GM21515 (cell line): Measurements from ENCODE around the gene ING5.
"Not testable (repeated sequence)": the region's sequence is repeated elsewhere in the genome, so short reads cannot be mapped to it uniquely, and the experiment has no call there.

ENCODE experiments used
- ATAC-seq: cut with Tn5 transposase; IDR thresholded peaks from one replicate; pipeline ENCODE4 v1.9.1; 2021; ENCODE audit not compliant: unreplicated experiment

Gene ING5

GRCh38 chr2:241736111-241736510, 34.3 kb downstream of the ING5 start:
- ATAC-seq = no peak

GRCh38 chr2:241738040-241738686, 36.3 kb downstream of the ING5 start:
- no peak for ATAC-seq

- no peak for ATAC-seq
These were observed 37.3 kb downstream of the ING5 start for GRCh38 chr2:241739177-241739576.

GRCh38 chr2:241739651-241740050, 37.8 kb downstream of the ING5 start:
- ATAC-seq = no peak

- no peak for ATAC-seq
These were observed 39.2 kb downstream of the ING5 start for GRCh38 chr2:241741016-241741415.

GRCh38 chr2:241742320-241742939, 40.6 kb downstream of the ING5 start:
- no peak for ATAC-seq

- not testable (repeated sequence) for ATAC-seq
These were observed 41.2 kb downstream of the ING5 start for GRCh38 chr2:241743008-241743407.

- ATAC-seq = no peak
These were observed 41.8 kb downstream of the ING5 start for GRCh38 chr2:241743620-241744019.

GRCh38 chr2:241744028-241744754, 42.4 kb downstream of the ING5 start:
- ATAC-seq = no peak

- ATAC-seq = no peak
These were observed 43.4 kb downstream of the ING5 start for GRCh38 chr2:241745276-241745675.

- no peak for ATAC-seq
These were observed 44.2 kb downstream of the ING5 start for GRCh38 chr2:241746084-241746483.

- ATAC-seq = no peak
These were observed 46.8 kb downstream of the ING5 start for GRCh38 chr2:241748468-241749256.

- ATAC-seq = no peak
These were observed 48.4 kb downstream of the ING5 start for GRCh38 chr2:241750076-241750840.

GRCh38 chr2:241751152-241751551, 49.3 kb downstream of the ING5 start:
- no peak for ATAC-seq

GRCh38 chr2:241751776-241752175, 49.9 kb downstream of the ING5 start:
- no peak for ATAC-seq

GRCh38 chr2:241752253-241752652, 50.4 kb downstream of the ING5 start:
- ATAC-seq = no peak

GRCh38 chr2:241752689-241753276, 50.9 kb downstream of the ING5 start:
- ATAC-seq = no peak

GRCh38 chr2:241753493-241753892, 51.7 kb downstream of the ING5 start:
- ATAC-seq = no peak

- no peak for ATAC-seq
These were observed 52.2 kb downstream of the ING5 start for GRCh38 chr2:241754042-241754441.

GRCh38 chr2:241755166-241755565, 53.3 kb downstream of the ING5 start:
- ATAC-seq = no peak
